GM10266 (cell line): ENCODE data around the gene SMG6.

Experiments used
- DNase-seq: peaks from one replicate; pipeline ENCODE4 v3.0.0; 2012; ENCODE audit errors: extremely low spot score
- TF ChIP-seq, protein P1 (sequence below): IDR thresholded peaks from 2 replicates; pipeline ENCODE4 v1.5.1; 2012; ENCODE audit warnings: mild to moderate bottlenecking, low read depth; ENCODE audit not compliant: control insufficient read depth, insufficient read depth; ENCODE audit errors: missing control alignments

SMG6 gene

GRCh38 chr17:2303204-2304188 is at the start of gene SMG6, which contains the start of gene SRR:
SMG6 (minus strand) TSS chr17:2303785; CDS start chr17:2303720, 65 bp downstream.
SRR (plus strand) TSS chr17:2303950; CDS start chr17:2315561, 11,611 bp downstream.
- peak; percentile 99 for DNase-seq
- TF ChIP-seq, protein P1, sequence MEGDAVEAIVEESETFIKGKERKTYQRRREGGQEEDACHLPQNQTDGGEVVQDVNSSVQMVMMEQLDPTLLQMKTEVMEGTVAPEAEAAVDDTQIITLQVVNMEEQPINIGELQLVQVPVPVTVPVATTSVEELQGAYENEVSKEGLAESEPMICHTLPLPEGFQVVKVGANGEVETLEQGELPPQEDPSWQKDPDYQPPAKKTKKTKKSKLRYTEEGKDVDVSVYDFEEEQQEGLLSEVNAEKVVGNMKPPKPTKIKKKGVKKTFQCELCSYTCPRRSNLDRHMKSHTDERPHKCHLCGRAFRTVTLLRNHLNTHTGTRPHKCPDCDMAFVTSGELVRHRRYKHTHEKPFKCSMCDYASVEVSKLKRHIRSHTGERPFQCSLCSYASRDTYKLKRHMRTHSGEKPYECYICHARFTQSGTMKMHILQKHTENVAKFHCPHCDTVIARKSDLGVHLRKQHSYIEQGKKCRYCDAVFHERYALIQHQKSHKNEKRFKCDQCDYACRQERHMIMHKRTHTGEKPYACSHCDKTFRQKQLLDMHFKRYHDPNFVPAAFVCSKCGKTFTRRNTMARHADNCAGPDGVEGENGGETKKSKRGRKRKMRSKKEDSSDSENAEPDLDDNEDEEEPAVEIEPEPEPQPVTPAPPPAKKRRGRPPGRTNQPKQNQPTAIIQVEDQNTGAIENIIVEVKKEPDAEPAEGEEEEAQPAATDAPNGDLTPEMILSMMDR = no peak

- TF ChIP-seq, protein P1 = no peak
- DNase-seq = no peak
These were observed 47.7 kb upstream of the SMG6 start for GRCh38 chr17:2351269-2351668.

GRCh38 chr17:2347805-2348685 is 44.5 kb upstream of the SMG6 start:
- DNase-seq = no peak

DNA sequence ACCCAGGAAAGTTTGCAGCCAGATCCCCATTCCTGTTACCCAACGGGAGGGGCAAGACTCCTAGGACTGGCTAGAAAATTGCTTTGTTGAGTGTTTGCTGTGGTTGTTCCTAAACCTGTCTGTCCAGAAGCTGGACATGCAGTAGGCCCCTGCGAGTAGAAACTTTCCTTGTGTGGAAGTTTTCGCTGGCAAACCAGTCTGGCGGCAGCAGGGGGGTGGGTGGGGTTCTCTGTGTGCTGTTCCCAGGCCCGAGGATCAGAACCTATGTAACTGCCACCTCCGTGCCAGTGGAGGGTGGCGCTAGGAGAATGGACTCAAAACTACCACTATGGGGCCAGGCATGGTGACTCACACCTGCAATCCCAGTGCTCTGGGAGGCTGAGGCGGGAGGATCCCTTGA is 42.9 kb upstream of the SMG6 start:
- no peak for DNase-seq
- TF ChIP-seq, protein P1 = no peak

More at GRCh38 chr17:2347805-2348685, 44.5 kb upstream of the SMG6 start:
- TF ChIP-seq, protein P1 = no peak

DNA sequence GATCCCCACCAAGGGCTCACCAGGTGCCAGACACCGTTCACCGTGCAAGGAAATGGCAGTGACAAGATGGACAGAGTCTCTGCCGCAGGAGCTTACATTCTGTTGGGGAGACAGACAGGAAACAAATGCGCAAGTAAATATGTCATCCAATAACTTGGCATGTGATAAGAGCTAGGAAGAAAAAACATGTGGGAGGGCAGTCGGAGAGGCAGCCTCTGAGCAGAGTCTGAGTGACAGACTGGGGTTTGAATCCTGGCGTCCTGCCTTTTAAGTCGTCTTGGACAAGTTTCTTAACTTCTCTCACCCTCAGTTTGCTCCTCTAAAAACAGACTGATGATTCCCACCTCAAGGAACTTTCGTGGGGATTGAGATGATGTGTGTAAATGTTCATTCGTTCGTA is 40.9 kb upstream of the SMG6 start:
- DNase-seq = no peak
- TF ChIP-seq, protein P1 = no peak

DNA sequence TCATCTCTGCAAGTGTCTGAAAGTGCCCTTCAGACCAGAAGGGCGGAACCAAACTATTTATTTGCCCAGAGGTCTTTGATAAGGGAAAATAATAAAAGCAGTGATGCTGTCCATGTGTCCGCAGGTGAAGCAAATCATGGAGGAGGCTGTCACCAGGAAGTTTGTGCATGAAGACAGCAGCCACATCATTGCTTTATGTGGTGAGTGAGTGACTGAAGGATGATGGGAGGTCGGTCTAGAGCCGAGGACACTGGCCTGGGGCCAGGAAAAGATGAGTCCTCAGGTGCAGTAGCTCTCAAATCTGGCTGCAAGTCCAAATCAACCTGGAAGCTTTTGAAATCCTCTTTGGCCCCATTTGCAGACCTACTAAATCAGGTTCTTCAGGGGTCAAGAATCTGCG is 39.8 kb upstream of the SMG6 start:
- DNase-seq = no peak
- TF ChIP-seq, protein P1 = no peak

GRCh38 chr17:2338315-2338657 is 34.7 kb upstream of the SMG6 start:
- DNase-seq = no peak
- TF ChIP-seq, protein P1 = no peak
